K562 (cell line): Measurements from ENCODE around the gene AFF3. TPM values are rescaled to one million over a fixed set of nuclear protein-coding genes. Genes with fewer than 3 reads are reported as not detected.

ENCODE experiments used
- ARID1B ChIP-seq: fragments of 450-650 bp; IDR thresholded peaks from 2 replicates; pipeline ENCODE4 v1.6.1; 2016; ENCODE audit warnings: antibody characterized with exemption, mild to moderate bottlenecking, inconsistent platforms
- CBFA2T2 ChIP-seq: fragments of 450-650 bp; conservative IDR thresholded peaks from 2 replicates; pipeline ENCODE4 v1.6.1; 2017; ENCODE audit warnings: mild to moderate bottlenecking
- CBFA2T3 ChIP-seq: fragments of 450-650 bp; IDR thresholded peaks from 2 replicates; pipeline ENCODE4 v1.6.1; 2017
- DPF2 ChIP-seq: fragments of 450-650 bp; IDR thresholded peaks from 2 replicates; pipeline ENCODE4 v1.6.1; 2016
- ILF3 ChIP-seq: fragments of 450-650 bp; IDR thresholded peaks from 2 replicates; pipeline ENCODE4 v1.6.1; 2018; ENCODE audit warnings: antibody characterized with exemption, mild to moderate bottlenecking, moderate library complexity, borderline replicate concordance
- JUND ChIP-seq, 2 experiments: IDR thresholded peaks; 2 replicates in 1 of 2; 3 replicates in 1 of 2; pipeline ENCODE4 v1.6.1; 2011; ENCODE audit warnings: borderline replicate concordance in 2 of 2, low read depth in 2 of 2, low read length in 2 of 2, improper control_type of control experiment in 1 of 2, missing biosample characterization in 1 of 2, missing genetic modification characterization in 1 of 2, missing genetic modification reagents in 1 of 2
- NCOA4 ChIP-seq: fragments of 450-650 bp; IDR thresholded peaks from 2 replicates; pipeline ENCODE4 v1.6.1; 2018; ENCODE audit warnings: mild to moderate bottlenecking; ENCODE audit not compliant: partially characterized antibody
- PURB ChIP-seq: sonication (generic); formaldehyde crosslinking; IDR thresholded peaks from 2 replicates; pipeline ENCODE4 v1.9.0; 2021; ENCODE audit warnings: low read depth, mild to moderate bottlenecking, missing genetic modification reagents
- SMARCA4 ChIP-seq: fragments of 450-650 bp; IDR thresholded peaks from 2 replicates; pipeline ENCODE4 v1.6.1; 2016
- SP1 ChIP-seq: sonication (generic); formaldehyde crosslinking; IDR thresholded peaks from 2 replicates; pipeline ENCODE4 v1.8.1; 2022; ENCODE audit warnings: mild to moderate bottlenecking, missing genetic modification reagents
- TAL1 ChIP-seq: fragments of 450-650 bp; IDR thresholded peaks from 2 replicates; pipeline ENCODE4 v1.6.1; 2016; ENCODE audit warnings: mild to moderate bottlenecking
- THRAP3 ChIP-seq: fragments of 450-650 bp; IDR thresholded peaks from 2 replicates; pipeline ENCODE4 v1.6.1; 2016; ENCODE audit warnings: mild to moderate bottlenecking, inconsistent platforms, borderline replicate concordance
- ZNF165 ChIP-seq: fragments of 250-450 bp; sonication (Bioruptor Pico); IDR thresholded peaks from 2 replicates; pipeline ENCODE4 v1.4.0; 2020; ENCODE audit warnings: borderline replicate concordance
- ZNF175 ChIP-seq: fragments of 200-800 bp; sonication (Bioruptor generic); IDR thresholded peaks from 2 replicates; pipeline ENCODE4 v1.6.1; 2016; ENCODE audit warnings: low read depth, mild to moderate bottlenecking, missing genetic modification characterization, missing compliant biosample characterization
- ZNF239 ChIP-seq: fragments of 250-450 bp; sonication (Bioruptor Pico); IDR thresholded peaks from 2 replicates; pipeline ENCODE4 v1.4.0; 2020; ENCODE audit warnings: mild to moderate bottlenecking
- ZNF717 ChIP-seq: fragments of 250-450 bp; sonication (Bioruptor Pico); IDR thresholded peaks from 2 replicates; pipeline ENCODE4 v1.5.0; 2021
- polyA plus RNA-seq, 8 experiments: library from polyadenylated mRNA; depleted of rRNA in 4 of 8; stranded (reverse) in 5 of 8; unstranded in 3 of 8; fragments of >200 nt; fragmentation: Nextera tagmentation in 2 of 8; fragmentation: Illumina TruSeq in 1 of 8; extraction: Ambion mirVana in 2 of 8; extraction: Trizol in 1 of 8; gene quantifications; 2 replicates each; pipeline versions ENCODE4 v1.2.1 to v1.2.3, GENCODE V29; 2011 to 2014; ENCODE audit warnings: inconsistent platforms in 1 of 8, missing spikeins in 1 of 8
- total RNA-seq, 7 experiments: library from RNA; depleted of rRNA in 6 of 7; stranded (reverse); fragments of >200 nt in 6 of 7; fragmentation: Illumina TruSeq in 2 of 7; extraction: Trizol in 2 of 7; gene quantifications; 2 replicates each; pipeline versions ENCODE4 v1.2.1 to v1.2.3, GENCODE V29; 2011 to 2021; ENCODE audit warnings: low replicate concordance in 1 of 7
- TF ChIP-seq, protein P1 (sequence below): fragments of 200-800 bp; sonication (Bioruptor generic); IDR thresholded peaks from 2 replicates; pipeline ENCODE4 v1.6.1; 2017; ENCODE audit warnings: missing genetic modification characterization, missing compliant biosample characterization
- TF ChIP-seq, protein P2 (sequence below), 2 experiments: fragments of 250-450 bp in 1 of 2; fragments of 450-650 bp in 1 of 2; sonication (Bioruptor Pico) in 1 of 2; IDR thresholded peaks; 2 replicates each; pipeline versions ENCODE4 v1.6.1 to v1.8.0; 2016 to 2021; ENCODE audit warnings: mild to moderate bottlenecking in 2 of 2, moderate library complexity in 2 of 2, missing compliant biosample characterization in 1 of 2, missing genetic modification characterization in 1 of 2
- TF ChIP-seq, protein P3 (sequence below): IDR thresholded peaks from 2 replicates; pipeline ENCODE4 v1.6.1; 2012; ENCODE audit warnings: low read depth, low read length, improper control_type of control experiment, borderline replicate concordance
- TF ChIP-seq, protein P4 (sequence below), 3 experiments: fragments of 200-800 bp in 1 of 3; fragments of 250-450 bp in 1 of 3; fragments of 450-650 bp in 1 of 3; sonication (Bioruptor Pico) in 1 of 3; sonication (Bioruptor generic) in 1 of 3; formaldehyde crosslinking in 1 of 3; IDR thresholded peaks; 2 replicates each; pipeline versions ENCODE4 v1.6.1 to v1.8.0; 2016 to 2022; ENCODE audit warnings: mild to moderate bottlenecking in 2 of 3, missing genetic modification characterization in 2 of 3, missing compliant biosample characterization in 1 of 3, moderate library complexity in 1 of 3

The AFF3 gene
- total and polyA plus RNA-seq, 9 of the 15 experiments (the other 6 are each of a cell fraction or from before 2014, with no cell fraction given) = 0.02 to 0.11 TPM; not detected in 7

DNA sequence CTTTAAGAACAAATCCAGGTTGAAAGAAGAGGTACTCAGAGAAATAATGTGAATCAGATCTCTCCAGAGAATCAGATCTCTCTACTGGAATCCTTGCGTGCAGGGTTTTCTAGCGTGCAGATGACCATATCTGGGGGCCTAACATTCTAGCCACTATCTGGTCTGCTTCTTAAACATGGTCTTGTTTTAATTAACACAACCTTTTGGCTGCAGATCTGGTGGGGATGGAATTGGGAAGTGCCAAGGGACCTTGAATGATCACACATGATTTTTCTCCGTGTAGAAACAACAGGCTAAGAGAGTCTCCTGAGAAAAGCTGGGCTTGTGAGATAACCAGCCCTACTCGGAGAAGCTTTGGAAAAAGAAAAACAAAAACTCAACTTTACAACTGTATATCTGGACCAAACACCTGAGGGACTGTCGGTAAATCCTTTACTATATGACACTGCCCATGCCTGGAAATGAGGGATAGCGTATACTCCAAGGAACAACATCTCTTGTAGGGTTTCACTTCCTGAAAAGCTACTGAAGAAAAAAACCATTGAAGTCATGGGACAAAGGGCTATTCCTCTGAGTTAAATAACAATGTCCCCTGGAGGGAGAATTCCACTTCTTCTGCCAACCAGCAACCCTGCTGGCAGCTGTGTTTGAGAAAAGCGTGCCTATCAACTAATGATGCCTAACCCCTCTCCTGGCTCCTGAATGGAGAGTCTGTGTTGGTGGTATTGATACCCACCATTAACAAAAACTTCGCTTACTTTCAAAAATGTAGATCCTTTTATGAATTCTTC is 481.6 kb downstream of the AFF3 start (continued):
- TF ChIP-seq, protein P1, sequence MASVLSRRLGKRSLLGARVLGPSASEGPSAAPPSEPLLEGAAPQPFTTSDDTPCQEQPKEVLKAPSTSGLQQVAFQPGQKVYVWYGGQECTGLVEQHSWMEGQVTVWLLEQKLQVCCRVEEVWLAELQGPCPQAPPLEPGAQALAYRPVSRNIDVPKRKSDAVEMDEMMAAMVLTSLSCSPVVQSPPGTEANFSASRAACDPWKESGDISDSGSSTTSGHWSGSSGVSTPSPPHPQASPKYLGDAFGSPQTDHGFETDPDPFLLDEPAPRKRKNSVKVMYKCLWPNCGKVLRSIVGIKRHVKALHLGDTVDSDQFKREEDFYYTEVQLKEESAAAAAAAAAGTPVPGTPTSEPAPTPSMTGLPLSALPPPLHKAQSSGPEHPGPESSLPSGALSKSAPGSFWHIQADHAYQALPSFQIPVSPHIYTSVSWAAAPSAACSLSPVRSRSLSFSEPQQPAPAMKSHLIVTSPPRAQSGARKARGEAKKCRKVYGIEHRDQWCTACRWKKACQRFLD (CRISPR knock-in tag) = 0 out of 2 replicates have a peak, but pooled peaks have one; percentile 15
- TF ChIP-seq ZNF239 (no peak), TAL1 (peak; percentile 85), ARID1B (peak; percentile 77), DPF2 (peak; percentile 70; the same call in 1 of the 2 replicates), ZNF175 (CRISPR knock-in tag) (no peak), NCOA4 (no peak), PURB (no peak), ZNF717 (CRISPR knock-in tag) (no peak), JUND (IDR thresholded peaks at IDR 0.05; ENCODE audit: borderline replicate concordance, low read depth, low read length) (no peak), JUND (tag; IDR thresholded peaks at IDR 0.05; ENCODE audit: borderline replicate concordance, low read depth, low read length) (no peak), ZNF165 (CRISPR knock-in tag) (no peak), THRAP3 (no peak), CBFA2T2 (peak; percentile 58; the same call in 1 of the 2 replicates), SP1 (no peak), CBFA2T3 (peak; percentile 79), SMARCA4 (peak; percentile 35; the same call in 1 of the 2 replicates), ILF3 (no peak)
- TF ChIP-seq, protein P2, sequence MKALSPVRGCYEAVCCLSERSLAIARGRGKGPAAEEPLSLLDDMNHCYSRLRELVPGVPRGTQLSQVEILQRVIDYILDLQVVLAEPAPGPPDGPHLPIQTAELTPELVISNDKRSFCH (CRISPR knock-in tag; IDR thresholded peaks at IDR 0.05) = no peak
- TF ChIP-seq, protein P2 (tag; IDR thresholded peaks at IDR 0.05) = 0 out of 2 replicates have a peak, but pooled peaks have one; percentile 13
- TF ChIP-seq, protein P3, sequence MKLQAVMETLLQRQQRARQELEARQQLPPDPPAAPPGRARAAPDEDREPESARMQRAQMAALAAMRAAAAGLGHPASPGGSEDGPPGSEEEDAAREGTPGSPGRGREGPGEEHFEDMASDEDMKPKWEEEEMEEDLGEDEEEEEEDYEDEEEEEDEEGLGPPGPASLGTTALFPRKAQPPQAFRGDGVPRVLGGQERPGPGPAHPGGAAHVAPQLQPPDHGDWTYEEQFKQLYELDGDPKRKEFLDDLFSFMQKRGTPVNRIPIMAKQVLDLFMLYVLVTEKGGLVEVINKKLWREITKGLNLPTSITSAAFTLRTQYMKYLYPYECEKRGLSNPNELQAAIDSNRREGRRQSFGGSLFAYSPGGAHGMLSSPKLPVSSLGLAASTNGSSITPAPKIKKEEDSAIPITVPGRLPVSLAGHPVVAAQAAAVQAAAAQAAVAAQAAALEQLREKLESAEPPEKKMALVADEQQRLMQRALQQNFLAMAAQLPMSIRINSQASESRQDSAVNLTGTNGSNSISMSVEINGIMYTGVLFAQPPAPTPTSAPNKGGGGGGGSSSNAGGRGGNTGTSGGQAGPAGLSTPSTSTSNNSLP = no peak
- TF ChIP-seq, protein P4, sequence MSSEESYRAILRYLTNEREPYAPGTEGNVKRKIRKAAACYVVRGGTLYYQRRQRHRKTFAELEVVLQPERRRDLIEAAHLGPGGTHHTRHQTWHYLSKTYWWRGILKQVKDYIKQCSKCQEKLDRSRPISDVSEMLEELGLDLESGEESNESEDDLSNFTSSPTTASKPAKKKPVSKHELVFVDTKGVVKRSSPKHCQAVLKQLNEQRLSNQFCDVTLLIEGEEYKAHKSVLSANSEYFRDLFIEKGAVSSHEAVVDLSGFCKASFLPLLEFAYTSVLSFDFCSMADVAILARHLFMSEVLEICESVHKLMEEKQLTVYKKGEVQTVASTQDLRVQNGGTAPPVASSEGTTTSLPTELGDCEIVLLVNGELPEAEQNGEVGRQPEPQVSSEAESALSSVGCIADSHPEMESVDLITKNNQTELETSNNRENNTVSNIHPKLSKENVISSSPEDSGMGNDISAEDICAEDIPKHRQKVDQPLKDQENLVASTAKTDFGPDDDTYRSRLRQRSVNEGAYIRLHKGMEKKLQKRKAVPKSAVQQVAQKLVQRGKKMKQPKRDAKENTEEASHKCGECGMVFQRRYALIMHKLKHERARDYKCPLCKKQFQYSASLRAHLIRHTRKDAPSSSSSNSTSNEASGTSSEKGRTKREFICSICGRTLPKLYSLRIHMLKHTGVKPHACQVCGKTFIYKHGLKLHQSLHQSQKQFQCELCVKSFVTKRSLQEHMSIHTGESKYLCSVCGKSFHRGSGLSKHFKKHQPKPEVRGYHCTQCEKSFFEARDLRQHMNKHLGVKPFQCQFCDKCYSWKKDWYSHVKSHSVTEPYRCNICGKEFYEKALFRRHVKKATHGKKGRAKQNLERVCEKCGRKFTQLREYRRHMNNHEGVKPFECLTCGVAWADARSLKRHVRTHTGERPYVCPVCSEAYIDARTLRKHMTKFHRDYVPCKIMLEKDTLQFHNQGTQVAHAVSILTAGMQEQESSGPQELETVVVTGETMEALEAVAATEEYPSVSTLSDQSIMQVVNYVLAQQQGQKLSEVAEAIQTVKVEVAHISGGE (CRISPR knock-in tag; IDR thresholded peaks at IDR 0.05) = peak in 1 of 3 experiments; percentile 49; a peak in 1 of 6 replicates
